ENCODE measurements around the gene BCS1L.
A peak's percentile ranks its signal among the peaks of the same experiment; 100 is the strongest.

BCS1L gene, protein sequence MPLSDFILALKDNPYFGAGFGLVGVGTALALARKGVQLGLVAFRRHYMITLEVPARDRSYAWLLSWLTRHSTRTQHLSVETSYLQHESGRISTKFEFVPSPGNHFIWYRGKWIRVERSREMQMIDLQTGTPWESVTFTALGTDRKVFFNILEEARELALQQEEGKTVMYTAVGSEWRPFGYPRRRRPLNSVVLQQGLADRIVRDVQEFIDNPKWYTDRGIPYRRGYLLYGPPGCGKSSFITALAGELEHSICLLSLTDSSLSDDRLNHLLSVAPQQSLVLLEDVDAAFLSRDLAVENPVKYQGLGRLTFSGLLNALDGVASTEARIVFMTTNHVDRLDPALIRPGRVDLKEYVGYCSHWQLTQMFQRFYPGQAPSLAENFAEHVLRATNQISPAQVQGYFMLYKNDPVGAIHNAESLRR

DNA sequence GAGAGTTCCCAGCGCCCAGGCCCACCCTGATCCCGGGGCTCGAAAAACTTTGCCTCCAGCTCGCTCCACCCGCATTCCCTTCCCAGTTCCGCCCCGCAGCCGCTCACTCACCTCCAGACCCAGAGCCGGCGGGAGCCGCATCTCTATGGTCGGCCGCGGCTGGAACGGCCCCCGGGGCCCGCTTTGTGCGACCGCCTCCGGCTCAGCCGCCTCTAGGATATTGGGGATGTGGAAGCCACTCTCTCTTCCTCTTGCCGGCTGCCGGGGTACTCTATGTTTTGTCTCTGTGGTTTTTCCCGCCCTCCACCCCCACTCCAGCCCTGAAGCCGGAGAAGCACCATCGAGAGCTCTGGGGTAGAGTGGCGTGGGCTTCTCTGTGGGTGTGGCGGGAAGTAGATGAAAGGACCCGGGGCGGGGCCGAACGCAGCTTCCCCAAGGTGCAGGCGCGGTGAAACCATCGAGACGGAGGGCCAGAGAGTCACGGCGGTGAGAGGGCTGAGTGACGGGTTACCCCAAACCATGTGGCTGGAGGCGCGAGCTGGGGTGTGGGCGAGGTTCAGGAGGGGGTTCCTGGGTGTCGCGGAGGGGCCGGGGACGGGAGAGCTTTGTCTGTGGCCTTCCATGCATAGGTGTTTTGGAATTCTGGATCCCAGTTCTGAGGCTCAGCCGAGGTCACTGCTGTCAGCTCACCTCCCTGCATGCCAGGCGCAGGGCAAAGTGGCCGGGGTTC is at the start of gene BCS1L, which contains the start of gene ZNF142:
TSS of gene BCS1L (plus strand) at position 426 of the 730 bp plus-strand sequence. CDS start 1,305 bp downstream, outside the sequence.
TSS of gene ZNF142 (minus strand) at position 366 of the 730 bp plus-strand sequence. CDS start 3,194 bp downstream, outside the sequence.
- peak; percentile 89 to 95 for DNase-seq

- no peak for DNase-seq
Measured at GRCh38 chr2:218615868-218616315, 43.6 kb upstream of the BCS1L start.

DNA sequence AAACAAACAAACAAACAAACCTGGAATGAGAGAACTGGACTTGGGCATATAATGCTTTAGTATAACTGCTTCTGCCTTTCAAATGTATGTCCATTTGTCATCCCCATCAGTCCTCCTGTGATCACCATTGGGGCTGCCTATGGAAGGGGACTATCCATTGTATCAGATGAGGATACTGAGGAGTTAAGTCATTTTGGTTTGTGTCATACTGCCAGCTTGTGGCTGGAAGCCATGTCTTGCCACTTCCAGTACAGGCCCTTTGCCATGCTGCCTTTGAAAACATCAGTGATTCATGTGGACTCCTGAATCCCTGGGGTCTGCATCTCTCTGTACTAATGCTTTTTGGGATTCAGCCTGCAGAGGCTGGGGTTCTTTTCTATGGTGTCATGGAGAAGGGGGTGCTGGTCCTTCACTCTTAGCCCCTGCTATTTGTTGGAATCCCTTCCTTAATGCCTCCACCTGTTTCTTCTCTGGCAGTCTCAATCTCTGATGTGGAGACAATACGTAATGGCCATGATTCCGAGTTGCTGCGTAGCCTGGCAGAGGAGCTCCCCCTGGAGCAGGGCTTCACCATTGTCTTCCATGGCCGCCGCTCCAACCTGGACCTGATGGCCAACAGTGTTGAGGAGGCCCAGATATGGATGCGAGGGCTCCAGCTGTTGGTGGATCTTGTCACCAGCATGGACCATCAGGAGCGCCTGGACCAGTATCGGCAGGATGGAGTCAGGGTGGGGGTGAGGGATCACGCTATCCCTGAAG is 41.2 kb upstream of the BCS1L start:
- DNase-seq: no peak

DNA sequence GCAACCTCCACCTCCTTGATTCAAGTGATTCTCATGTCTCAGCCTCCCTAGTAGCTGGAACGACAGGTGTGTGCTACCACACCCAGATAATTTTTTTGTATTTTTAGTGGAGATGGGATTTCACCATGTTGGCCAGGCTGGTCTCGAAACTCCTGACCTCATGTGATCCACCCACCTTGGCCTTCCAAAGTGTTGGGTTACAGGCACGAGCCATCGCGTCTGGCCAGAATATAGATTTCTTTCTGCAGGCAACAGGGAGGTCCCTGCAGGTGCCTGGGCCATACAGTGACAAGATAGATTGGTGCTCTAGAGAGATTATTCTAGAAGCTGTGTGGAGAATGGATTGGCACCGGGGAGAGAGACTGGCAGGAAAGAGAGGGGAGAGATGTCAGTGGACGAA is 38.5 kb upstream of the BCS1L start:
- DNase-seq: no peak

- no peak for DNase-seq
Measured at GRCh38 chr2:218622606-218623365, 36.7 kb upstream of the BCS1L start.

DNA sequence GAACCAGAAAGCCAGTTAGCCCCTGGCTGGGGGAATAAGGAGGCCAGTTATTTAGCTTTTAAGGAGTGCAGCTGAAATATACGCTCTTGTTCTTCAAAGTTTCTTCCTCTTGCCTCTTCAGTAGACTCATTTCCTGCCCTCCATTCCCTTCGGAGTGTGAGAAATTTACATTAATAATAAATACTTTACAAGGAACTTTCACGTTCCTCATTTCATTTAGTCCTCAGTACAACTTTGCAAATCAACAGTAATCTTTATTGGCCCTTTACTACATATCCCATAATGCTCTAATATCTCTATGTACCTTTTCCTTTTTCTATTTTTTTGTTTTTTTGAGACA is 36.1 kb upstream of the BCS1L start:
- no peak for DNase-seq

DNA sequence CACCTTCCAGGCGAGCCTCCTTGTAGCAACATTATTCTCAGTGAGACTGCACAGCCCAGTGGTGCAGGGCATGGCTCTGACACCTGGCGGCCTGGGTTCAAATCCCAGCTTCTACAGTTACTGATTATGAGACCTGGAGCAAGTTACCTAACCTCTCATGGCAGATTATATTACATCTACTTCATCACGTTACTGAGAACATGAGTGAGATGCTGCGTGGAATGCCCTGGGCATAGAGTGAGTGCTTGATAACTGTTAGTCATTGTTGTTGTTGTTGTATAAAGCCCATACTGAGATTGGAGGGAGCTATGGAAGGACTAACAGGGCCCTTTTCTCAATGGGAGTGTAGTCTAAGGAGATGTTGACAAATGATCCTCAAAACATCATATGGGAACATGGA is 33.1 kb upstream of the BCS1L start:
- DNase-seq: no peak

GRCh38 chr2:218627939-218628338 is 31.5 kb upstream of the BCS1L start:
- no peak for DNase-seq

- no peak for DNase-seq
Measured at GRCh38 chr2:218631837-218632236, 27.6 kb upstream of the BCS1L start.

GRCh38 chr2:218635719-218636118 is 23.8 kb upstream of the BCS1L start:
- DNase-seq: no peak

GRCh38 chr2:218638372-218638771 is 21.1 kb upstream of the BCS1L start:
- DNase-seq: no peak

DNA sequence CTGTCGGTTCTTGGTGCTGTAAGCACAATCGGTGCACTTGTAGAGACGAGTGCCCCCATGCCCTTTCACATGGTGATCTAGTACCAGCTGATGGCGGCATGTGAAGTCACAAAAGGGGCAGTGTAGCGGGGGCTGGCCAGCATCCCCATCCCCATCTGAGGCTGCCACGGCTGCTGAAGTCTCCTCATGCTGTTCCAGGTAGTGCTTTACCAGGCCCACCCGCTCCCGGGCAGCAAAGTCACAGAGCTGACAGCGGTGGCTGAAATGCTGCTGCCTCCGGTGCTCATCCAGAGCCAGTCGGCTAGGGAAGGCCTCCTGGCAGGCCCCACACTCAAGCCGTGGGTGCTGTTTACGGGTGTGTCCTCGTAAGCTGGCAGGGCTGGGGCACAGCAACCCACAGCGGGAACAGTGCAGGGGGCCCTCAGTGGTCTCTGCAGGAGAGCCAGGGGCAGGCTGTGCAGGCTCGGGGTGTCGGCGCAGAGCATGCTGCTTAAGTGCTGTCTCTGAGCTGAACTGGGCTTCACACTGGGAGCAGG is 17.3 kb upstream of the BCS1L start:
- no peak for DNase-seq

GRCh38 chr2:218642786-218643185 is 16.7 kb upstream of the BCS1L start:
- no peak for DNase-seq

GRCh38 chr2:218643751-218644310 is 15.7 kb upstream of the BCS1L start:
- no peak for DNase-seq

- DNase-seq: no peak
Measured at GRCh38 chr2:218644721-218645120, 14.8 kb upstream of the BCS1L start.

DNA sequence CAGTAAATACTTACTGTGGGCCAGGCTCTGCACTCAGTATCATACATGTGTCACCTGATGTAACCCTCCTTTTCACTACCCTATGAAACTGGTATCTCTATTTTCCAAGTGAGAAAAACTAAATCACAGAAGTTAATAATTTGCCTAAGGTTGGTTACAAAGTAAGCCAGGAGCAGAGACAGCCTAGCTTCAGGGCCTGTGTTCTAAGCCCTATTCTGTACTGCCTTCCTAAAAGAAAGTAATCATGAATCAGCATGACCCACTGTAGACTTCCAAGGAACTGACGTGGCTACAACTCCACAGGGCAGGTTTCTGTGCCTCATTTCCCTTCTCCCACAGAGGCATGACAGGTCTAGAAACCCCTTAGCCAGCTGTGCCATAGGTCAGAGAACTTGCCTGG is 14.4 kb upstream of the BCS1L start:
- DNase-seq: no peak

DNA sequence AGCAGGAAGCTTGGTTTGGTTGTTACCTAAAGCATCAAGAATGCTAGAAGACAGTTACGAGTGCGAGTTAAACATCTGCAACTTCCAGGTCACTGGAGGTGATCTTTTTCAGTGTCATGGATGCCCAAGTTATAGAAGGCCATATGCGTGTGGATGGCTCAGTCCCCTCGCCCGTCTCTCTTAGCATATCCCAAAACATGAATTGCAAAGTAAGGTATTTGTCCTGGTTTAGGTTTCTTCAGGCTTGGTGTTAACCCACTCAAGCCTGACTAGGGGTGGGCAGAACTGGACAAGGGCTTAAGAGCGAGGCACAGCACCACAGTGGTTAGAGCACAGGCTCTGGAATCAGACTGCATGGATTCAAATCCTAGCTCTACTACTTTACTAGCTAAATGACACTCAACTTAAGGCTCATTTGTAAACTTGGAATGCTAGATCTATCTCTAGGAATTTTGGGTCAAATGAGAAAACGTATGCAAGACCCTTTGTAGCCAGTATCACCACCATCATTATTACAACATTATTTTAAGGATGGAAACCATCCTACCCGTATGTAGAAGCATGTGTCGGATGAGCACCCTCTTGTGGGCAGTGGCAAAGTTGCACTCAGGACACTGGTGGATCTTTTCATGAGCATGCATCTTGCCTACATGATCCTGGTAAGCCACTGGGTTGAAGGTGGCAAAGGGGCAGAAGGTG is 11.2 kb upstream of the BCS1L start:
- peak; percentile 45 to 56 for DNase-seq

- no peak for DNase-seq
Measured at GRCh38 chr2:218648787-218649100, 10.7 kb upstream of the BCS1L start.

GRCh38 chr2:218655751-218656150 is 3.7 kb upstream of the BCS1L start:
- DNase-seq: no peak

- DNase-seq: peak; percentile 30 to 54
Measured at GRCh38 chr2:218658671-218659257, 719 bp upstream of the BCS1L start.

DNA sequence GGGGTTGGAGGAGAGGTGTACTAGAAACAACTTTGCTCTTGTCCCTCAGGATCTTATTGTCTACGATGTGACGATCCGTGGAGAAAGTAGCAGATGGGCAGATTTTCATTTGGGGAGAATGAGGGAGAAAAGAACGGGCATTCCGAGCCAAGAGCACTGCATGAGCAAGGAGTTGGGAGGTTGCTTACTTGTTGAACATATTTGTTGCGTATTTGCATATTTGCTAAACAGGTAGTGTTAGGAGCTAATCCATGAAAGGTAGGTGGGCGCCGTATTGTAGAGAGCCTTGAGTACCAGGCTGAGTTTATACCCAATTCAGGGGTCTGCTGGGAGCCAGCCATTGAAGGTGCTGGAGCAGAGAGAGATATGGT is 490 bp downstream of the BCS1L start:
- no peak for DNase-seq

Data from NCI-H2081 (cell line).